Measurements from ENCODE around the gene GALNT2.

- TF ChIP-seq POLR2AphosphoS5 (IDR thresholded peaks at IDR 0.05; ENCODE audit: control insufficient read depth, insufficient read depth, low read depth, low read length), result no peak
- no peak for TF ChIP-seq UBTF (IDR thresholded peaks at IDR 0.05; ENCODE audit: borderline replicate concordance in 1 of 2, low read depth in 2 of 2, low read length in 2 of 2)
- no peak for TF ChIP-seq CREB5 (CRISPR knock-in tag; IDR thresholded peaks at IDR 0.05)
- no peak for TF ChIP-seq PBX2 (CRISPR knock-in tag; IDR thresholded peaks at IDR 0.05; ENCODE audit: low read depth)
- TF ChIP-seq PBX2 (tag; conservative IDR thresholded peaks at IDR 0.05; ENCODE audit: low read depth), result no peak
These were observed 215.1 kb downstream of the GALNT2 start for GRCh38 chr1:230282157-230282556.

Data from K562 (cell line).